ENCODE results near the gene THSD1.
"Not testable (repeated sequence)": the region's sequence is repeated elsewhere in the genome, so short reads cannot be mapped to it uniquely, and the experiment has no call there.

Gene THSD1

DNA sequence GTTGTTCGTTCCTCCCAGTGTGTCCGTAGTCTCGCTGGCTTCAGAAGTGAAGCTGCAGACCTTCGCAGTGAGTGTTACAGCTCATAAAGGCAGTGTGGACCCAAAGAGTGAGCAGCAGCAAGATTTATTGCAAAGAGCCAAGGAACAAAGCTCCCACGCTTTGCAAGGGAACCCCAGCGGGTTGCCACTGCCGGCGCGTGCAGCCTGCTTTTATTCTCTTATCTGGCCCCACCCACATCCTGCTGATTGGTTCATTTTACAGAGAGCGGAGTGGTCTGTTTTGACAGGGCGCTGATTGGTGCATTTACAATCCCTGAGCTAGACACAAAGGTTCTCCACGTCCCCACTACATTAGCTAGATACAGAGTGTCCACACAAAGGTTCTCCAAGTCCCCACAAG, 1.5 kb upstream of the THSD1 start:
- not testable (repeated sequence) for DNase-seq

DNA sequence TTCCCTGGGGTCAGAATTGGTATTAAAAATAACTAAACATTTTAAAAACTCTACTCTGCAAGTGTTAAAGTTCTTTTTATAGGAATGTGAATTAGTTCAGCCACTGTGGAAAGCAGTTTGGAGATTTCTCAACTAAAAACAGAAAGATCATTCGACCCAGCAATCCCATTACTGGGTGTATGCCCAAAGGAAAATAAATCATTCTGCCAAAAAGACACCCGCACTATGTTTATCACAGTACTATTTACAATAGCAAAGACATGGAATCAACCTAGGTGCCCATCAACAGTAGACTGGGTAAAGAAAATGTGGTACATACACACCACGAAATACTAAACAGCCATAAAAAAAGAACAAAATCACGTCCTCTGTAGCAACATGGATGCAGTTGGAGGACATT, 657 bp upstream of the THSD1 start:
- DNase-seq: no peak

DNA sequence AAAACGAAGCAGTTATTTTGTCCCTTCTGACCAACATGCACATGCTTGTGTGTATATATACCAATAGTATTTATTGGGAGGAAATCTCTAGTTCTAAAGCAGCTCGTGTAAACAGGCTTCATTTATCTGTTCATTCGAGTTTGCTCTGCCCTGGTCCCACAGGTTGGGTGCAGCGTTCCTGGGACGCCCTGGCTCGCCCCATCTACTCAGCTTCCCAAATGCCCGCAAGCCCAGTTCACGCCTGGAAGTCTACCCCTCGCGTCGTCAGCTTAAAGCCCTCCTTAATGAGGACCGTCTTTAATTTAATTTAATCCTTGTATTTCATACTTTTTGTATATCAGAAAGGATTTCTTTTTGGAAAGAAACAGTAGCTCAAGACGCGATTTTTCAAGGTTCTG, 604 bp downstream of the THSD1 start:
- DNase-seq: no peak

DNA sequence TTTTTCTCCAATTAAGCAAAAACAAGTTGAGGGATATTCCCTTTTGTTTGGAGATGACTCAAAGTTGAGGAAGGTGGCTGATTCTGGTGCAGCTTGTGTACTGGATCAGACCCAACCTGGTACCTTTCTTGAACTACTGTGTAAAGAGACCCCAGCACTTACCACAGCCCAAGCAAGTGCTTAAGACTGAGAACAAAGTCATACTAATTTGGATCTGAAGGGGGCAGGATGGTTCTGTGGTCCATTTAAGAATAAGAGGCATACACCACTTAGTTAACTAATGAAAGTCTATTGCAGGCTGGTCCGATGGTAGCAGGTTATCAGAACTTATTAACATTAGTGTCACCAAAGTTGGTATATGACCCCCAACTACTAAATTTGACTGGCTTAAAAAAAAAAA, 6.3 kb downstream of the THSD1 start:
- no peak for DNase-seq

DNA sequence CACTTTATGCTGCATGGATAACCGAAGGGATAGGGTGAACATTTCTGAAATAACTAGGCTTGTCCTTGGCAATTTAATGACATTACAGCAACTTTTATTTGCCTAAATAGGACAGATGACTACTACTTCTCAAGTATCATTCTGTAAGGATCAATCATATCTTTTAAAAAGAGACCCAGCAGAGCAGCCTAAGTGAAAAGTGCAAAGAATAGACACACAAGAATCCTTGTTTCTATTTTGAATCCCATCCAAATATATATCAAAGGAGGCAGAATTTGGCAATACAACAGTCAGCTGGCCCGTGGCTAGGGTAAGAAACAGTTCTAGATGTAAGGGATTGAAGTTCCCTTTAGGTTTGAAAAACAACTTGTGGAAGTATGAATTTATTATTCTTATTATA, 6.9 kb downstream of the THSD1 start:
- DNase-seq: no peak

DNA sequence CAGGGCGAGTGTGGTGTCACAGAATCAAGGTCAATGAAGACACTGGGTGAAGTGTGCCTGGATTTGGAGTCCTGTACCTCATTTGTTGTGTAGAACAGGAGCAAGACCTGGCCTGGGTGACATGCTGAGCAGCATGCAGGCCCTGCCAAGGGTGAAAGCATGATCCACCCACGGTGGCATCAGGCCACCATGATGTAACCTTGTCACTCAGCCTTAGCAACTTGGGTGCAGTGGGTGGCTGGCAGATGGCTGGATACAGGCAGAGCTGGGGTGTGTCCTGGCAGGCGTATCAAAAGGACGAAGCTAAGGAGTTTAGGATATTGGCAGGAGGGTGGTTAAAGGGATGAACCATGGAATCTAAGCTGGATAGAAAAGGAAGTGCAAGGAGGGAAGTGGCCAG, 10.3 kb downstream of the THSD1 start:
- DNase-seq: no peak

DNA sequence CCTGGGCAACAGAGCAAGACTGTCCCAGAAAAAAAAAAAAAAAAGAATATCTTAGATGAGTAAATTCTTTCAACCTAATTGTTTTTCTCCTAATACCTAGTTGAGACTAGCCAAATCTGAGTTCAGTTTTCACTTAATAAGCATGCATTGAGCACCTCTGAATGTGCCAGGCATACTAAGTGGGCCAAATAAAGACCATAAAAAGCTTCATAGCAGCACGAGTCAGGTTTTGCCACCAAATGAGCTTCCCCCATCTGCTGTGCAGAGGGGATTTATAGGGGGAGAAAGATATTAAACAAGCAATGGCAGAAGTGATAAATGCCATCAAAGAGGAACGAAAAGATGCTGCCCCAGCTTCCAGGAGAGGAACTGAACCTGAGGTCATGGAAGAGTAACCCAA, 11.4 kb downstream of the THSD1 start:
- DNase-seq: no peak

DNA sequence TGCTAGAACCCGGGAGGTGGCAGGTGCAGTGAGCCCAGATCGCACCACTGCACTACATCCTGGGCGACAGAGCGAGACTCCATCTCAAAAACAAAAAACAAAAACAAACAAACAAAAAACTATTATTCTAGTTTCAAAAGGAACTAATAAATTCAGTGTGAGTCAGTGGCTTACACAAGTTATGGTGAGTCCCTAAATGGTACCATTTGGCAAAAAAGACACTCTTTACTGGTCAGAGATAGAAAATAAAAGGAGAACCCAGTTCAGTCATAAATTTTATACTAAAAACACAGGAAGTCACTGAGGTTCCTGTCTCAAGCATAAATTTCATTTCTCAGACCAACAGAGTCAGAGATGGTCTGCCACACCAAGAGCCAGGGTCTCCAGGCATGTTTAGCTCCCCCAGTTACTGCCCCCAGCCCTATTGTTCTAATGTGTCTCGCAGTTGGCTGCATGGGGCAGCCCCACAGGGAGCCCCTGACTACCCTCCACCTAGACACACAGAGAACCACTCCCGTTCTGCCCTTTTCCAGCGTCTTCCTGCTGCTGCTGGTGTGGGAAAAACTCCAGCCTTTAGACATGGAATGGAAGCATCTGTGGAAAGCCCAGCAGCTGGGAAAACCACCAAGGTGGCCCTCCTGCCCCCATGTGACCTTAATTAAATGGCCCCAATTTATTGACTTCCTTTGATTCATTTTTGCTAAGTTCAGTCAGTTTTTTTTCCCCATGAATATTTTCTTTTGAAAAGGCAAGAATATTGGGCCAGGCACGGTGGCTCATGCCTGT, 12.2 kb downstream of the THSD1 start:
- no peak for DNase-seq

DNA sequence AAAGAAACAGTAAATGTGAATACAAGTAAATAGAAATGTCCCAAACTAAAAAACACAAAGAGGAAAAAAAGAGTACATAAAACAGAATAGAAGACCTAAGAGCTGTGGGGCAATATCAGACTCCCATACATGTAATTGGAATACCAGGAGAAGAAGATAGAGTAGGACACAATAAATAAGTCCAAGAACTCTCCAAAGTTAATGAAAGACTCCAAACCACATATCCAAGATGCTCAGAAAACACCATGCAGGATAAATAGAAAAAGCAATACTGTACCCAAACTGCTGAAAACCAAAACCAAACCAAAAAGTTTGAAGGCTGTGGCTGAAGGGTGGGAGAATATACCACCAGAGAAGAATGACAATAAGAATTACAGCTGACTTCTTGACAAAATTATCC, 18.3 kb downstream of the THSD1 start:
- no peak for DNase-seq

DNA sequence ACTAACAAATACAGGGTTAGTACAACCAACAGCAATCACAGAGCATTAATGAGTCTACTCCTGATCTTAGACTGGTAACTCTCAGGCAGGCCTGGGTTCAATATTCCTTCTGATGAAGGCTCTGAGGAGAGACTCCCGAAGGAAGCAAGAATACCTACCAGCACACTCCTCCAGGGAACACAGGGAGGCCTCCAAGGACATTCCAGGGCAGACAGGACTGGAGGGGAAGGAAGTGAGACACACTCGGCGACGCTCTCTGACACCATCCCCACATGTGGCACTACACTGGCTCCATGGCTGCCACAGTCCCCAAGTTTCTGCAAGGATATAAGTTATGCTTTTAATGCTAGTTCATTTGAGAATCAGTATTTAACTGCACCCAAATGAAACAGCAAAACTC, 20.1 kb downstream of the THSD1 start:
- DNase-seq: no peak

DNA sequence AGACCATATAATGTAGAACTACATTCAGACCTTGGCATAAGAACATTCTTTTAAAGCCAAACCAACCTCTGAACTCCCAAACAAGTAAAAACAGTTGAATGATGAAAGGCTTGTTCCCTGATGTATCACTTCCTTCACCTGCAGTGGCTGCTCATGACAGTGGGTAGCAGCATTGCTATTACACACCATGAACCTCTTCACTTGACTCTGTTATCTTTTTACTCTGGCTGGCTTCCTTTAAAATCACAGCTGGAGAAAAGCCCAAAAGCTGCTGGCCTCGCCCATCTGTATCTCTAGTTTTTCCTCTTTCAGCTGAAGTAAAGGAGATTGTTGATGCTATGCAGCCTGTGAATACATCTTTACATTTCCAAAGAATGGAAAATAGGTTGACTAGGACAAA, 22.6 kb downstream of the THSD1 start:
- DNase-seq: no peak

DNA sequence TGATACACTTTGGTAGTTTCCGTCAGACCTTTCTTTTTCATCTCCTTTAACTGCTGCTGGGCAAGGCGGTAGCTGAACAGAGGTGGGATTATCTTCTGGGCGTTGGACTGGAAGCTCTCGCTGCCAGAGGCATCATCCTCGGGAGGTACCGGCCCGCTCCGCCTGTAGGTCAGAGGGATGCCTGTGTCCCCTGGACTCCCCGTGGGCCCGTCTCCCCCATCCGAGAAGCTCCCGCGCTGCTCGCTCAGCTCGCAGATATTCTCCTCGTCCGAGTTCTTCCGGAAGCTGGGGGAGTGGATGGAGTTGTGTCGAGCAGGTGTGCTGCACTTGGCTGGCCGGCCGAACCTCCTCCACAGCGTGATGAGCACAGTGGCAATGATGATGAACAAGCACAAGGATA, 27.7 kb downstream of the THSD1 start:
- DNase-seq: no peak

DNA sequence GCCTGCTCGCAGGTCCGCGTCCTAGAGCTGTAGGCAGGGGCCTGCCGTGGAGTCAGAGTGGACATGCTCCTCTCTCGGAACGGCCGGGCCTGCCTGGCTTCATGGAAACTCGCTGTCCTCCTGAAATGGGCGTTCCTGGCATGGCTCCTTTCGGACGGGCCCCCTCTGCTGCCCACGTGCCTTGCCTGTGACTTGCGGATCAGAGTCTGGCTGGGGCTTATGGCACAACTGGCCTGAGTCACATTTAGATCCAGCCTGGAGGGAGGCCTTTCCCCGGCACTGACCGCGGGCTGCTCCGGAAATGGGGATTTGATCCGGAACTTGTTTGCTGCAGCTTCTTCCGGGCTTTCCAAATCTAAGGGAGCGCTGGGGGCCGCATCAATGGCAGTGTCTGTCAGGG, 28.1 kb downstream of the THSD1 start:
- DNase-seq: no peak

DNA sequence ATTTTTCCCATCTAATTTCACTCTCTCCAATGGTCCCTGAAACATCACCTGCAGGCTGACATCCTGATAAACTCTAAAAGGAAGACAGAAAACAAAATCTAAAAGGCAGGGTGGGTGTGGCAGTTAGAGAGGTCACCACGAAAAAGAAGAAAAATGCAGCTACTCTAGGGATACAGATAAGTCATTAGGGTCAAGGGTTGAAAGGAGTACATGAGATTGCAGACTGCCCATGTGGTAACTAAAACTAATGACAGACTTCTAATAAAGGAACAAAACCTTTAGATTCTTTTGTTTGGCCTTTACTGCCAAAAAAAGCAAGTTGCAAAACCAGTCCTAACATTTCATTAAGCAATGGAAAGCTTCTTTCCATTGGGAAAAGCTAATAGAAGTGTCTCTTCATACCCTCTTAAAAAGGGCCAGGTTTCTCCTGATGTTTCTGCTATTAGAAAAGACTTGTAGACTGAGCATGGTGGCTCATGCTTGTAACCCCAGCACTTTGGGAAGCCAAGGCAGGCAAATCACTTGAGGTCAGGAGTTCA, 31.0 kb downstream of the THSD1 start:
- DNase-seq: no peak

DNA sequence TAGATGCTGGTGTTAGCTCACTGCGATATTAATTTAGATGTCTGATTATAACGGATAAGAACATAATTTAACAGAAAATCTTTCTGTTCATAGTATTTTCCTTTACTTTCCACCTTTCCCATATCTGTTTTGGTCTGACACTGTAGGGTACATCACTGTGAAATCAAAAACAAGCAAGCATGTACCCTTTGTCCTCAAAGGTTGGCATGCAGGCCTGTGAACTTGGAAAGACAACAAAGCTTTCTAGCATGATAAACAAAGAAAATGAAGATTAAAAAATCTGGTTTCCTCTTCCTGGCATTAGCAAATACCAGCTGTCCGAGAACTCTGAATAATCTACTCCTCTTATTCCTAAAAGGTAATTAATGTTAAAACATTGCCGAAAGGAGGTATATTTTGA, 31.6 kb downstream of the THSD1 start:
- no peak for DNase-seq

DNA sequence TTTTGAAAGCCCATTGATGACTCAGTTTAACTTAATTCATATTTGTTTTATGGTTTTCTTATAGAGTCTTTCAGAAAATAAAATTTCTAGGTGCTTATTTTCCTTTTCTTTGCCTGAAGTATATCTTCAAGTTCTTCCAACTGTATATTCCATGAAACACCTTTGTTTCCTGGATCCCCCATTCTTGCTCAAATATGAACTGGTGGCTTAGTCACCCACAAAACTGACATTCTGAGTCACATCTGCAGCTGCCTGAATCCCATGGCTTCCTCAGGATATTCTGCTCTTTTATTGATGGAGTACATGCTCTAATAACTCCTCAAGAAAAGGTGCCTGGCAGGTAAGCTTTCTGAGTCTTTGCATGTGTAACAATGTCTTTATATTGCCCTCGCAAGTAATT, 32.7 kb downstream of the THSD1 start:
- DNase-seq: not testable (repeated sequence)

DNA sequence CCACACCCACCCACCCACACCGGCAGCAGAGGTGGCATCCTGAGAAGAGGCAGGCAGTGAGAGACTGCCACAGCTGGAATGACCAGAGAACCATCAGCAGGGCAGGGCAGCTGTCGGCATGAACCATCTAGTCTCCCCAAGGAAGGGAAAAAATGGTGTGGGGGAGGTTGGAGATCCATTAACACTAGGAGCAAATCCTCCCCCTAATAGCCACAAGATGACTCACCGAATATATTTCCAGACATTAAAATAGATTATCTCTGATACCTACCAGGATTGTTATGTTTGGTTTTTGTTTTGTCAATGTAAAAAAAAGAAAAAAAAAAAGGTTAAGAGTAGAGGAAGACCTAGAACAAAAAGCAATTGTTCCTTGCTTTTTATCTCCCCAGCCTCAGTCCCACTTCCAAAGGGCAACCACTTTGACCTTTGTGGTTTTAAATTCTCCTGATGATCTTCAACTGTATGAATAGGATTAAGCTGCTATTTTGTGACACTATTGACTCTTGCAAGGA, 34.2 kb downstream of the THSD1 start:
- no peak for DNase-seq

DNA sequence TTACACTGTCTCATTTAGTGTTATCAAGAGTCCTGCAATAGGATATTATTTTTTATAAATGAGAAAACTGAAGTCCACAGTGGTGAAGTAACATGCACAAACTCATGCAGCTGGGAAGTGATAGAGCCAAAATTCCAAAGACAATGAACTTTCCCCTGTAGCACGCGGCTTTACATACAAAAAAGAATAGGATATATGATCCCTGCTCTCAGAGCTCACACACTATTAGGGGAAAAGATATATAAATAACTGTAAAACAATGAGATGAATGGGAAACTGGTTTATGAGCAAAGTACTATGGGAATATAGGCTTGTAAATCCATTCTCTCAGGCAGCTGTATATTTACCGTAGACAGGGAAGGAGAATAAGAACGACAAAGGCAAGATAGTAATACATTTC, 39.7 kb downstream of the THSD1 start:
- DNase-seq: no peak

DNA sequence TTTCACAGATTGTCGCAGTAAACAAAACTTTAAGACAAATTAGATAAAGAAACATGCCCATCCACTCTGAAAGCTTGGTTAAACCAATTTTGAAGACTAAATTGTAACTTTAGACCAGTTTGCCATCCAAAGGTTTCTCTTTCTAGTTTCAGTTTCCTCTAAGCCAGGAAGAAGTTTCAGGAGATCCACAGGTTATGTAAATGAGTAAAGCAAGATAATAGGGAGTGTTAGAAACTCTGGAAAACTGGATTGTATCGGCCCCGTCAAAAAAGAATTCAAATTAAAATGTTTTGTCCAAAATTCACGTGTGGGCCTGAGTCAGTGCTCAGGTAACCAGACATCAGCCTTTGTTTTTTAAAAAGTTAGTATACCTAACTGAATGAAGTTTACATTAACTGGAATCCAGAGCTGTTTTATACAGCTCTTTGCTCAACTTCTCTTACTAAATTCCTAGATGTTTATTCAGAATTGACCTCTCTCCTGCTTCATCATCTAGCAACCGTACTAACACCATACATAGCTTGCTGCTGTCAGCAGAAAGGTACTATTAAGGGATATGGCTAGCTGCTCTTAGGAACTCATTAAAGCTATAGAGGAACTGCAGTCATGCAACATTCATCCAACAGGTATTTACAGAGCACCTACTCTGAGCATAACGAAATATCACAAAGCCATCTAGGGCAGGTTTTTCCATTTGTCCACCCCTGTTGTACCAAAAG, 43.6 kb downstream of the THSD1 start:
- not testable (repeated sequence) for DNase-seq

DNA sequence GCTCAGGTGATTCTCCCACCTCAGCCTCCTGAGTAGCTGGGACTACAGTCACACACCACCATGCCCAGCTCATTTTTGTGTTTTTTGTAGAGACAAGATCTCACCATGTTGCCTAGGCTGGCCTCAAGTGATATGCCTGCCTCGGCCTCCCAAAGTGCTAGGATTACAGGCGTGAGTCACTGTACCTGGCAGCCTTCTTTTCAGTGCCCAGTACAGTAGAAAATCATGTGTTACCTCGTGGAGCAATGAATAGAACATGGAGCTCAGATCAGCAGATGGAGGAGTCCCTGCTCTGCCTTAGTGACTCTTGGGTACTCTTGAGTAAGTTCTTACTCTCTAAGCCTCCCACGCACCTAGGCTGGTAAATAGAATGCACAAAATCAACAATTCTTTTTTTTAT, 44.7 kb downstream of the THSD1 start:
- DNase-seq: no peak

DNA sequence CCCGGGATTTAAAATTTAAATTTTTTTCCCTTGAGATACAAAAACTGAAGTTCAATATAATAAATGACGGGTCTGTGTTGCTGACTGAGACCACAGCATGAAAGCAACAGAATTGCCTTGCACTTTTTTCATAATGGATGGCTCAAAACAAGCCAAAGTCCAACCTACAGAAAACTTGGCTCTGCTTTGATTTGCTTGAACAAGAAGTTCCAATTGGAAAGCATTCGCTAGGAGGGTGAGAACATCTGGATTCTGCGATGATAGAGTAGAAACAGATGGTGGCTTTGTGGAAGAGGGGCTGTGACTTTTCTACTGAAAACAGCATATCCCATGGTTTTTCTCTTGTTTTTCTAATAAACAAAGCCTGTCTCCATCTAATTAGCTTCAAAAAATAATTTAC, 46.4 kb downstream of the THSD1 start:
- no peak for DNase-seq

DNA sequence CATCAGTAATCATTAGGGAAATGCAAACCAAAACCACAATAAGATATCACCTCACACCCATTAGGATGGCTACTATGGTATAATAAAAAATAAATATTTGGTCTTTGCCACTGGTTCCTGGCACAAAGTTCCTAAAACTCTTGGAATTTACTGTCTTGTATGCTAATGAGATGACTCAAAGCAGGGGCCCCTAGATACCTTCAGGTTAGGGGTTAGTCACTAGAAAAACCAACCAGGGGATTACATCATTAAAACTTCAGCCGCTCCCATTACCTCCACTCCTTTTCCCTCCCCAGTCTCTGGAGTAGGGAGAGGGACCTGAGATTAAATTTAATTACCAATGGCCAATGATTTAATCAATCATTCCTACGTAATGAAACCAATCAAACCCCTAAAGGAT, 49.6 kb downstream of the THSD1 start:
- DNase-seq: no peak

DNA sequence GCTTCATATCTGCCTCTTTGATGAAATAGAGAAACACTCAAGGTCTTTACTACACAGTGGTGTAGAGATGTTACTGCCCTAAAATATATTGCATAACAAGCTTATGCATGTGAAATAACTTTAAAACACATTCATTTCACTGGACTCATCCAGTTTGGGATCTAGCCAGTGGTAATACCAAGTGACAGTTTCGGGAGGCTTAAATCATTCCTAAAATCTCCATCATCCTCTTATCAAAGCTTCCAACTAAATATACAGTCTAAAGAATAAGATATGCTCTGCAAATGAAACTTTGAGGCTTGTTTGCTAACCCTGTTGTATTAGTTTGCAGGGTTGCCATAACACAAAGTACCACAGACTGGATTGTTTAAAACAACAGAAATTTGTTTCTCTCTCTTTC, 52.8 kb downstream of the THSD1 start:
- no peak for DNase-seq
